ENCODE results near the gene GLI3. TPM values are rescaled to one million over a fixed set of nuclear protein-coding genes. Genes with fewer than 3 reads are reported as not detected.

Gene GLI3
- total RNA-seq, 1 experiment from 2014 or later: 45.0 TPM

GRCh38 chr7:42143711-42144600 is 93.1 kb downstream of the GLI3 start:
- Histone ChIP-seq H3K56ac (ENCODE audit: insufficient read length, low read depth, low read length) (no peak overlapping the region), H2BK15ac (ENCODE audit: low read depth, low read length) (no peak overlapping the region), H4K20me1 (ENCODE audit: control insufficient read depth, insufficient read depth, insufficient read length) (no peaks in the 10 kb centered on the region), H3K4ac (ENCODE audit: low read depth, low read length) (no peak overlapping the region), H3K4me1 (ENCODE audit: insufficient read depth, low read length) (no peaks in the 10 kb centered on the region), H4K91ac (ENCODE audit: insufficient read length, low read depth, low read length) (no peak overlapping the region), H3K27me3 (ENCODE audit: insufficient read depth, low read length) (no peaks in the 10 kb centered on the region), H3K14ac (ENCODE audit: insufficient read depth, low read length) (no peak overlapping the region), H2BK12ac (ENCODE audit: insufficient read length, low read depth, low read length) (no peak overlapping the region), H3K27ac (ENCODE audit: insufficient read length, low read depth, low read length) (no peak overlapping the region), H3K4me2 (ENCODE audit: insufficient read depth, insufficient read length, low read length) (no peak overlapping the region), H4K5ac (ENCODE audit: insufficient read length, low read depth, low read length) (no peak overlapping the region), H3K9me3 (ENCODE audit: control insufficient read depth, low read depth, low read length) (no peaks in the 10 kb centered on the region), H3K23ac (ENCODE audit: insufficient read length, low read depth, low read length) (no peak overlapping the region), H2BK20ac (ENCODE audit: low read depth, low read length, poor library complexity, severe bottlenecking) (no peak overlapping the region), H2AK5ac (ENCODE audit: insufficient read length, low read length) (no peak overlapping the region), H2BK120ac (ENCODE audit: low read depth, low read length, poor library complexity, severe bottlenecking) (no peak overlapping the region), H4K8ac (replicated peaks; ENCODE audit: insufficient read length, low read depth, low read length) (no peak overlapping the region), H3K18ac (ENCODE audit: insufficient read length, low read depth, low read length) (no peak overlapping the region), H3K23me2 (ENCODE audit: insufficient read length, low read depth, low read length, poor library complexity, severe bottlenecking) (no peaks in the 10 kb centered on the region), H2AFZ (ENCODE audit: low read length) (no peak overlapping the region), H3K79me1 (ENCODE audit: insufficient read depth, low read depth, low read length, poor library complexity, severe bottlenecking) (no peaks in the 10 kb centered on the region), H3T11ph (ENCODE audit: low read length) (no peak overlapping the region), H3K79me2 (ENCODE audit: insufficient read depth, low read length) (no peaks in the 10 kb centered on the region), H3K9ac (ENCODE audit: extremely low read depth, insufficient read length, low read length) (no peak overlapping the region), H2BK5ac (ENCODE audit: insufficient read length, low read length) (no peak overlapping the region)
- no peak for TF ChIP-seq CTCF (conservative IDR thresholded peaks at IDR 0.05)
- Mint-ChIP-seq H3K4me3 (no peak overlapping the region), H3K27ac (peak overlapping the region in 2 of 3 experiments; percentile 29 to 55; a peak in 2 of 7 replicates), H3K36me3 (ENCODE audit: insufficient read depth in 1 of 3, low read depth in 3 of 3) (peaks cover 4 to 16% (median 12%) of the 10 kb centered on the region in 3 experiments; a peak in 6 of 7 replicates), H3K4me1 (peaks cover 11 to 13% of the 10 kb centered on the region in 2 experiments), H3K9me3 (no peaks in the 10 kb centered on the region), H3K27me3 (ENCODE audit: low read depth) (no peaks in the 10 kb centered on the region)
- DNase-seq: no peak
- WGBS (ENCODE audit: extremely low coverage, insufficient read length, low lambda C conversion rate): no CpG with 5 or more reads among the region's 14 CpGs
